T-helper 2 cell (primary cell): Measurements from ENCODE around the gene SMC6.

Experiments used
- DNase-seq, 5 experiments: peaks; one replicate each; pipeline versions ENCODE4 v3.0.0 to v3.0.0-alpha.2; 2012 to 2022

SMC6 gene

GRCh38 chr2:17763641-17764333, 10.2 kb upstream of the SMC6 start:
- DNase-seq = no peak

- no peak for DNase-seq
Measured at GRCh38 chr2:17762451-17762850, 8.8 kb upstream of the SMC6 start.

GRCh38 chr2:17759805-17760204, 6.2 kb upstream of the SMC6 start:
- no peak for DNase-seq

GRCh38 chr2:17758118-17758517, 4.5 kb upstream of the SMC6 start:
- no peak for DNase-seq

GRCh38 chr2:17757321-17757720, 3.7 kb upstream of the SMC6 start:
- DNase-seq = no peak

- DNase-seq = no peak
Measured at GRCh38 chr2:17756668-17757067, 3.1 kb upstream of the SMC6 start.

- peak in 1 of 5 experiments; percentile 5 for DNase-seq
Measured at GRCh38 chr2:17754773-17755425, 1.3 kb upstream of the SMC6 start.

GRCh38 chr2:17752892-17753802, 463 bp downstream of the SMC6 start:
- DNase-seq = peak in 2 of 5 experiments; percentile 33 to 68

- DNase-seq = no peak
Measured at GRCh38 chr2:17752246-17752645, 1.4 kb downstream of the SMC6 start.

GRCh38 chr2:17749753-17750438, 3.7 kb downstream of the SMC6 start:
- DNase-seq = peak in 1 of 5 experiments; percentile 71

GRCh38 chr2:17748745-17749144, 4.9 kb downstream of the SMC6 start:
- DNase-seq = no peak

GRCh38 chr2:17747684-17748452, 5.7 kb downstream of the SMC6 start:
- DNase-seq = no peak

GRCh38 chr2:17740203-17740602, 13.4 kb downstream of the SMC6 start:
- DNase-seq = no peak

GRCh38 chr2:17736989-17737388, 16.6 kb downstream of the SMC6 start:
- no peak for DNase-seq

GRCh38 chr2:17735864-17736263, 17.7 kb downstream of the SMC6 start:
- no peak for DNase-seq

GRCh38 chr2:17733599-17733998, 20.0 kb downstream of the SMC6 start:
- no peak for DNase-seq

GRCh38 chr2:17729880-17730279, 23.7 kb downstream of the SMC6 start:
- DNase-seq = no peak

GRCh38 chr2:17728210-17728609, 25.4 kb downstream of the SMC6 start:
- DNase-seq = no peak

GRCh38 chr2:17719562-17720371, 33.8 kb downstream of the SMC6 start:
- peak in 1 of 5 experiments; percentile 28 for DNase-seq

- no peak for DNase-seq
Measured at GRCh38 chr2:17718689-17719088, 34.9 kb downstream of the SMC6 start.

- DNase-seq = no peak
Measured at GRCh38 chr2:17717666-17718065, 35.9 kb downstream of the SMC6 start.
